ENCODE results near the gene CORIN.

CORIN gene

DNA sequence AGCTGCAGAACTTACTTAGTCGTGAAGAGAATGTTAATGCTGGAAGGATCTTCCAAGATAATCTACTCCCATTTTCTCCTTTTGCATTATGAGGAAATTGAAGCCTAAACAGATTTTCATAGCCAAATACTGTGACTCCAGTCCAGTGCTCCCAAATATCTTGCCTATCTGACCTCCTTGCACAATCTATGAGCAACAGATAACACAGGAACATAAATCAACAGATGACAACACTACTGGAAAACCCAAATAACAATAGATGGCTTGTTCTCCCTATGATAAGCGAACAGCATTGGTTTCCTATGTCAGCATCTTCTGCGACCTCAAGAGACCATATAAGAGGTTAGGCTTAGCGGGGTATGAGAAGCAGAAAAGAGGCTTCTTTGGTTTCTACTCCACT is 88.0 kb downstream of the CORIN start:
- no peak for DNase-seq (ENCODE audit: extremely low spot score)
- POLR2A ChIA-PET: no interaction called here
- TF ChIP-seq SP1 (IDR thresholded peaks at IDR 0.05) (no peak), FOXM1 (IDR thresholded peaks at IDR 0.05; ENCODE audit: borderline replicate concordance) (no peak), SUZ12 (IDR thresholded peaks at IDR 0.05) (no peak)
- CTCF ChIA-PET: no interaction called here

DNA sequence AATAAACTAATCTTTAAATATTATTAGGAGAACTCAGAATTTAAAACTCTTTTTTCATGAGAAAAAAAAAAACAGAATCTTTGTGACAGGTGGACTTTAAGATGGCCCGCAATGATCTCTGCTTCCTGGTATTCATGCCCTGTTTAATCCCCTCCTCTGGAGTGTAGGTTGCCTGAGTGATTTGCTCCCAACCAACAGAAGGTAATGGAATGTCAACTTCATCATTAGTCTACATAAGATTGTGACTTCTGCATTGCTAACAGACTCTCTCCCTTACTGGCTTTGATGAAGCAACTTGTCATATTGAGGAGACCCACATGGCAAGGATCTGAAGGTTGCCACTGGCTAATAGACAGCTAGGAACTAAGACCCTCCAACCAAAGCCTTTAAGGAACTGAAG is 88.8 kb downstream of the CORIN start:
- no peak for DNase-seq (ENCODE audit: extremely low spot score)
- POLR2A ChIA-PET: no interaction called here
- TF ChIP-seq ZNF384 (IDR thresholded peaks at IDR 0.05) (no peak), ARNT (IDR thresholded peaks at IDR 0.05) (no peak), ELF4 (IDR thresholded peaks at IDR 0.05) (no peak), L3MBTL2 (conservative IDR thresholded peaks at IDR 0.05) (no peak), BHLHE40 (IDR thresholded peaks at IDR 0.05; ENCODE audit: borderline replicate concordance) (no peak), HDGF (IDR thresholded peaks at IDR 0.05; ENCODE audit: borderline replicate concordance) (no peak), NFRKB (IDR thresholded peaks at IDR 0.05) (no peak), SP1 (IDR thresholded peaks at IDR 0.05) (no peak), FOXK2 (IDR thresholded peaks at IDR 0.05) (no peak), SUZ12 (IDR thresholded peaks at IDR 0.05) (no peak), LEF1 (IDR thresholded peaks at IDR 0.05; ENCODE audit: borderline replicate concordance) (no peak)
- TF ChIP-seq, protein P1, sequence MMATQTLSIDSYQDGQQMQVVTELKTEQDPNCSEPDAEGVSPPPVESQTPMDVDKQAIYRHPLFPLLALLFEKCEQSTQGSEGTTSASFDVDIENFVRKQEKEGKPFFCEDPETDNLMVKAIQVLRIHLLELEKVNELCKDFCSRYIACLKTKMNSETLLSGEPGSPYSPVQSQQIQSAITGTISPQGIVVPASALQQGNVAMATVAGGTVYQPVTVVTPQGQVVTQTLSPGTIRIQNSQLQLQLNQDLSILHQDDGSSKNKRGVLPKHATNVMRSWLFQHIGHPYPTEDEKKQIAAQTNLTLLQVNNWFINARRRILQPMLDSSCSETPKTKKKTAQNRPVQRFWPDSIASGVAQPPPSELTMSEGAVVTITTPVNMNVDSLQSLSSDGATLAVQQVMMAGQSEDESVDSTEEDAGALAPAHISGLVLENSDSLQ (IDR thresholded peaks at IDR 0.05): no peak
- CTCF ChIA-PET: no interaction called here

DNA sequence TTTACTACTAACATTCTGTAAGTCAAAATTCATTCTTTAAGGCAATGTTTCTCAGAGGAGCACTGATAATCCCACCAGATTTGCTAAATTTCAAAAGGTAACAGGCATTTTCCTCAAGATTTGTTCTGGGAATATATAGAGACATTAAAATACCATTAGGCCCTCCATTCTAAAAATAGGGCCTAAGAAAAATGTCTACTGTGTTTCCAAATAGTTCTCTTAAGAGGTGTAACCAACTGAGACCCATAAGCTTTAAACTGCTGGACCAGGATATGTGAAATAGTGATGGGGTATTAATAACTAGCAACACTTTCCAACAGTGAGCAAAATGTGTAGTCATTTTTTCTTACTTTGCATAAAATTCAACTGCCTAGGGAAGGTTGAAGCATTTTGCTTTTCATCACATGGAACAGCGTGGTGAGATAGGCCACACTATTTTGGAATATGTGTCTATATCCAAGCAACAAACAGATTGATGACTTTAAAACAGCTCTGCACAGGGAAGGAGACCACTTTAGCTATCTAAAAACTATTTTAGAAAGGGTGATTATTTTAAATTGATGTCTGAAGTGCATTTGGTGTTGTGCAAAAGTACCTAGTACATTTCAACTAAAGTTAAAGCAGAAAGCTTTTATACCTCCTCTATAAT is 89.9 kb downstream of the CORIN start:
- POLR2A ChIA-PET: no interaction called here
- no peak for DNase-seq (ENCODE audit: extremely low spot score)
- TF ChIP-seq ARNT (IDR thresholded peaks at IDR 0.05) (no peak), SP1 (IDR thresholded peaks at IDR 0.05) (no peak), FOXK2 (IDR thresholded peaks at IDR 0.05) (no peak), BHLHE40 (IDR thresholded peaks at IDR 0.05; ENCODE audit: borderline replicate concordance) (no peak), TARDBP (IDR thresholded peaks at IDR 0.05) (no peak), L3MBTL2 (conservative IDR thresholded peaks at IDR 0.05) (no peak), ZNF384 (IDR thresholded peaks at IDR 0.05) (no peak), CTBP1 (IDR thresholded peaks at IDR 0.05; ENCODE audit: borderline replicate concordance) (no peak), HDGF (IDR thresholded peaks at IDR 0.05; ENCODE audit: borderline replicate concordance) (no peak), NFRKB (IDR thresholded peaks at IDR 0.05) (no peak), FOXM1 (IDR thresholded peaks at IDR 0.05; ENCODE audit: borderline replicate concordance) (no peak), SUZ12 (IDR thresholded peaks at IDR 0.05) (no peak), ELF4 (IDR thresholded peaks at IDR 0.05) (no peak), LEF1 (IDR thresholded peaks at IDR 0.05; ENCODE audit: borderline replicate concordance) (no peak), FOXA1 (IDR thresholded peaks at IDR 0.05) (no peak)
- TF ChIP-seq, protein P1 (IDR thresholded peaks at IDR 0.05): no peak
- CTCF ChIA-PET: no interaction called here

DNA sequence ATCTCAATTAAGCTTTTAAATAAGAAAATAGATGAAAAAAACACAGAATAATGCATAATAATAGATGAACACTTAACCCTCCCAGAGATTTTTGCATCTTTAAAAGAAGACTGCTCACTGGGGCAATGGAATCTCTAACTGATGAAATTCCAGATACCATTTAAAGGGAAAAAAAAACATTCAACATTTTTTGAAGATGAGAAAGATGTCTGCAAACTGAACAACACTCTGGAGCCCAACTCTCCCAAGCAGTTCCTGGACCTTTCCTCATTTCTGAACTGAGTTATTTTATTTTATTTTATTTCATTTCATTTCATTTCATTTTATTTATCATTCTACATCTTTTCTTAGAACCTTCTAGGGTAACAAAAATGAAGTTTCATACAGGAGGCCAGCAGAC is 90.7 kb downstream of the CORIN start:
- TF ChIP-seq HDGF (IDR thresholded peaks at IDR 0.05; ENCODE audit: borderline replicate concordance): no peak
- no peak for TF ChIP-seq ARNT (IDR thresholded peaks at IDR 0.05)
- no peak for TF ChIP-seq SP1 (IDR thresholded peaks at IDR 0.05)
- TF ChIP-seq, protein P1 (IDR thresholded peaks at IDR 0.05): no peak
- TF ChIP-seq L3MBTL2 (conservative IDR thresholded peaks at IDR 0.05): no peak
- TF ChIP-seq BHLHE40 (IDR thresholded peaks at IDR 0.05; ENCODE audit: borderline replicate concordance): no peak
- TF ChIP-seq LEF1 (IDR thresholded peaks at IDR 0.05; ENCODE audit: borderline replicate concordance): no peak
- TF ChIP-seq TARDBP (IDR thresholded peaks at IDR 0.05): no peak
- TF ChIP-seq CTBP1 (IDR thresholded peaks at IDR 0.05; ENCODE audit: borderline replicate concordance): no peak
- no peak for TF ChIP-seq SUZ12 (IDR thresholded peaks at IDR 0.05)
- TF ChIP-seq ZNF384 (IDR thresholded peaks at IDR 0.05): no peak
- TF ChIP-seq FOXK2 (IDR thresholded peaks at IDR 0.05): no peak
- TF ChIP-seq FOXA1 (IDR thresholded peaks at IDR 0.05): no peak
- TF ChIP-seq FOXM1 (IDR thresholded peaks at IDR 0.05; ENCODE audit: borderline replicate concordance): no peak
- TF ChIP-seq NFRKB (IDR thresholded peaks at IDR 0.05): no peak
- DNase-seq (ENCODE audit: extremely low spot score): no peak
- ChIA-PET CTCF (no interaction called here), POLR2A (no interaction called here)

DNA sequence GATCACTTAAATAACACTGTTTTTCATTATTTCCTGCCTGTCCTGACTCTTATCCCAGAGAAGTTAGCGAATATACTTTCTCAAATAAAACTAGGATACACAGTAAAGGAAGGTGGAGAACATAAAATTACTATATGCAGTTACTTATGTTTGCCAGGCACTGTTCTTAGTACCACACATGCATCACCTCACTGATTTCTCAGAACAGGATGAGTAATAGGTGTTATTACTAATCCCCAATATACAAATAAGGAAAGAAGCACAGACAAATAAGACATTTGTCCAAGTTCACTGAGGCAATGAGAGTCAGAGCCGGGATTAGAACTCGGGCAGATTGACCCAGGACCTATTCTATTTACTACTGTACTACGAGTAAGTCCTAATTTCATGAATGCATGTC is 91.7 kb downstream of the CORIN start:
- ChIA-PET CTCF (no interaction called here), POLR2A (no interaction called here)
- no peak for TF ChIP-seq TARDBP (IDR thresholded peaks at IDR 0.05)
- no peak for TF ChIP-seq FOXM1 (IDR thresholded peaks at IDR 0.05; ENCODE audit: borderline replicate concordance)
- no peak for TF ChIP-seq FOXK2 (IDR thresholded peaks at IDR 0.05)
- TF ChIP-seq SP1 (IDR thresholded peaks at IDR 0.05): no peak
- no peak for TF ChIP-seq CTBP1 (IDR thresholded peaks at IDR 0.05; ENCODE audit: borderline replicate concordance)
- TF ChIP-seq SUZ12 (IDR thresholded peaks at IDR 0.05): no peak
- no peak for TF ChIP-seq FOXA1 (IDR thresholded peaks at IDR 0.05)
- TF ChIP-seq ELF4 (IDR thresholded peaks at IDR 0.05): no peak
- TF ChIP-seq ARNT (IDR thresholded peaks at IDR 0.05): no peak
- TF ChIP-seq, protein P1 (IDR thresholded peaks at IDR 0.05): no peak
- no peak for TF ChIP-seq HDGF (IDR thresholded peaks at IDR 0.05; ENCODE audit: borderline replicate concordance)
- TF ChIP-seq LEF1 (IDR thresholded peaks at IDR 0.05; ENCODE audit: borderline replicate concordance): no peak
- TF ChIP-seq L3MBTL2 (conservative IDR thresholded peaks at IDR 0.05): no peak
- TF ChIP-seq NFRKB (IDR thresholded peaks at IDR 0.05): no peak
- TF ChIP-seq BHLHE40 (IDR thresholded peaks at IDR 0.05; ENCODE audit: borderline replicate concordance): no peak
- no peak for TF ChIP-seq ZNF384 (IDR thresholded peaks at IDR 0.05)
- DNase-seq (ENCODE audit: extremely low spot score): no peak

All from HEK293T (cell line).